Uterus (tissue), 2 donors: ENCODE measurements around the gene RER1.

ENCODE experiments used
- CTCF ChIP-seq, 4 experiments: fragments of 200-600 bp in 2 of 4; fragments of 450-650 bp in 2 of 4; sonication (generic) in 2 of 4; IDR thresholded peaks; one replicate each; pipeline ENCODE4 v1.5.1; 2016 to 2019; ENCODE audit warnings: antibody characterized with exemption in 4 of 4, mild to moderate bottlenecking in 2 of 4, moderate library complexity in 1 of 4
- POLR2A ChIP-seq, 2 donors: fragments of 450-650 bp; IDR thresholded peaks; one replicate each; pipeline ENCODE4 v1.6.1; 2016; ENCODE audit warnings: antibody characterized with exemption in 2 of 2, mild to moderate bottlenecking in 1 of 2, moderate library complexity in 1 of 2

- TF ChIP-seq CTCF (IDR thresholded peaks at IDR 0.05) (no peak), POLR2A (IDR thresholded peaks at IDR 0.05) (no peak)
Observed at GRCh38 chr1:2409745-2410144, 18.1 kb downstream of the RER1 start.
